HCEC 1CT (cell line): Measurements from ENCODE around the gene CELF4.
A peak's percentile ranks its signal among the peaks of the same experiment; 100 is the strongest.

Source experiments
- DNase-seq: peaks from one replicate; pipeline ENCODE4 v3.0.0-alpha.2; 2017

The CELF4 gene

DNA sequence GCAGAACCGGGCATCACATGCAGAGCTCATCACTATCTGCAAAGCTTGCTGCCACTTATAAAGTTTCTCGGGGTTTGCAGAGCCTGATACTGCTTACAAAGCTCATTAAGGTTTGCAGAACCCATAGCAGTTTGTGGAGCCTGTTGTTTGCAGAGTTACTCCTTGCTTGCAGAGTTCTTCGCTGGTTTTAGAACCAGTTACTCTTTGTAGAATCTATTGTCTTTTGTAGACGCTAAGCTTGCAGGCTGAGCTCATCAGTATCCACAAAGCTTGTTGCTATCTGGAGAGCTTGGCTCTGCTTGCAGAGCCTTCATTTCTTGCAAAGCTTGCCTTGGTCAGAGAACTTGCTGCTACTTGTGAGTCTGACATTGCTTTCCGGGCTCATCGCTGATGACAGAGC lies 106.9 kb downstream of the CELF4 start:
- DNase-seq, result no peak

DNA sequence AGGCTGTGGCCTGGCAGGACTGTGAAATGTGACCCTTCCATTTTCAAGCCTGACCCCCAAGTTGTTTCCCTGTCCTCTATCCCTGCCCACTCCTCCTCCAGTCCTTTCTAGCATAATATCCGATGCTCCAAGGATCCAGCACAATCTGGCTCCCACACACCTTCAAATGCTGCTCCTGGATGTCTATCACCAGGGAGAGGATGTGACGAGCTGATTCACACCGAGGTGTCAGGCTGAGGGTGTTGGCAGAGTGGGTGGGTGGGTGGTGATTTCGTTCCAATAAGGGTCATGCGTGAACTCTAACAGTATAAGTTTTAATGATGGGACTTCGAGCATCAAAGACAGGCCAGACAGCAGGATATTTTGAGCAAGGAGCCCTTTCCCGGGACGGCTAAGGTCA lies 107.8 kb downstream of the CELF4 start:
- DNase-seq, result no peak

DNA sequence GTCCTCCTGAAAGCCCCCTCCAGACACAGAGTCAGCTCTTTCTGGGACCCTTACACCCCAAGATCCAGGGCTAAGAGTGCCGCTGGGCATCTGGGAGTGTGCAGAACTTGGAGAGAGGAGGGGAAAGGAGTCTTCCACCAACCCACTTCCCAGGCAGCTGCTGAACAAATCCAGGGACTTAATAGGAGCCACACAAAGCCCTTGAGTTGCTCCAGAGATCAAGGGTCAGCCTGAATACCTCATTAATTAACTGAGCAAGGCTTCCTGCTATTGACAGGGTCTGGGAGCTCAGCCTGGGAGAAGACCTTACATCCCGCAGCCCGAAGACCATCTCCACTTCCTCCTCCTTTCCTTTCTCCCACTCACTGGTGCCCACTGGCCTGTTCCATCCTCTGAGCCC lies 108.3 kb downstream of the CELF4 start:
- DNase-seq, result no peak

DNA sequence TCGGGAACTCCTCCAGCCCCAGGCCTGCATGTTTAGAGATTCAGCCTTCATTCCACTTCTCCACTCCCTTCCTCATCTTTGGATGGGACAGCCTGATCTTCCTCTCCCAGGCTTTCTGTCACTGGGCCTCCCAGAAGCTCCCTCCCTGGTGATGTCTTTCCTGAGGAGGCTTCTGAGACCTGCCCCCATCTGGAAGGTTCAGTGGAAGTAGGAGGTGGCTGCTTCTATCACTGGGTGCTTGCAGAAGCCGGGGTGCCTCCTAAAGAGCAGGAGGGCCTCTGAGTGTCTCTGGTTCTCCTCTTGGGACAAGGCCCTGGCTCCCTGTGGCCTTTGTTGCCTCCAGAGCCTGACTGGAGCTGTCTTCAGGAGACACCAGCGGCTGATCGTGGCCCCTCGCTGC lies 108.7 kb downstream of the CELF4 start:
- no peak for DNase-seq

DNA sequence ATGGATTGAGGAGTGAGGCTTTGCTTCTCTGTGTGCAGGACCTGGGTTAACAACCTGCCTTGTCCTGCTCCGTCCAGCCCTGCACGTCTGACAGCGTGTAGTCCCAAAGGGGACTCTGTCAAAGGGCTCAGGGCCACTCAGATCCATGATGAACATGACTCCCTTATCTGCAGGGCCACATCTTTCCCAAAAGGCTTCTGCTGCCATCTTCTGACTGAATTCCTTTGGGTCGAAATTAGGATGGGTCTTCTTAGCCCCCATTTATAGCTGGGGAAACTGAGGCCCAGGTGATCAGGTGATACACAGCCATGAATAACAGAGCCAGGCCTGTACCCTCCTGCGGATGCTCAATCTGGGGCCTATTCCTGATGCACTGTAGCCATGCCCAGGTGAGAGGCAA lies 109.2 kb downstream of the CELF4 start:
- DNase-seq, result no peak

DNA sequence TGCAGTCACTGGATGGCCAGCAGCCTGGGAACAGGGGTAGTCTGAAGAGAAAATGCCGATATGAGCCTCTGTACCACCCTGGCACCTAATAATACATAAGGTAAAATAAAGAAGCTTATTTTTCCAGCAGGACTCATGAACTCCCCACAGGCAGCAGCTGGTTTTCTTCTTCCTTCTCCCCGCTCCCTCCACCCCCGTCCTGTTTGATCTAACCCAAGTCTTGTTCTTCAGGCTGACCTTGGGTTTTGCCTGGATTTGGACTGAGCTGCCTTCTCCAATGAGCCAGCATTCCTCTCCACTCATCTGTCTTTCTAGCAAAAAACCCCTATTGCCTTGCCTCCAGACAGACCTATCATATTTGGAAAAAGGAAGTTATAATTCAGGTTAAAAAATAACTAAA lies 111.8 kb downstream of the CELF4 start:
- no peak for DNase-seq

DNA sequence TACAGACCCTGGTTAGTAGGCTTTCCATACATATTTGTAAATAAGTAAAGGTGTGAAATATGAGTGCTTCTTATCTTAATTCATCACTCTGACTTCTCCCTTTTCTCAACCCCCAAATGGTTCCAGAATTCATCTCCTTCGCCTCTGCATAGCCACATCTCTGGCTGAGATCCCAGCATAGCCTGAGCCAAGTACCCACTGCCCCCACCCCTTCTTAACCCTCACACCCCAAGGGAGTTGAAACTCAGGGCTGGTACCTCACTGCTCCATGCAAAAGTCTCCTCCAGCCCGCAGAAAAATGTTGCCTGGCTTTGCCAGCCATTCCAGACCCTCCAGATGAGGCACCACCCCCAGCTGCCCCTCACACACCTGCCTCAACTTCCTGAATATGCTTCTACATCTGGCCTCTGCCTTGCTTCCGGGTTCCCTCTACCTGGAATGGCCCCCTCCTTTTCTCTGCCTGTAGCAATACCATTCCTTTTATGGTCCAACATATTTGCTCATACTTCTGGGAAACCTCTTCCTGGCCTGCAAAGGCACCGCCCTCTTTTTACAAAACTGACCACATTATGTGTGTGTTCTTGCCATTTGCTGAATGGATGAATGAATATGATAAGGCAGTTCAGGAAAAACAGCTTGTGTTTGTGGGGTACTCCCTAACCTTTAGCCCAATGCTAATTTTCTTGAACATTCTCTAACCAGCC lies 112.8 kb downstream of the CELF4 start:
- DNase-seq, result no peak

DNA sequence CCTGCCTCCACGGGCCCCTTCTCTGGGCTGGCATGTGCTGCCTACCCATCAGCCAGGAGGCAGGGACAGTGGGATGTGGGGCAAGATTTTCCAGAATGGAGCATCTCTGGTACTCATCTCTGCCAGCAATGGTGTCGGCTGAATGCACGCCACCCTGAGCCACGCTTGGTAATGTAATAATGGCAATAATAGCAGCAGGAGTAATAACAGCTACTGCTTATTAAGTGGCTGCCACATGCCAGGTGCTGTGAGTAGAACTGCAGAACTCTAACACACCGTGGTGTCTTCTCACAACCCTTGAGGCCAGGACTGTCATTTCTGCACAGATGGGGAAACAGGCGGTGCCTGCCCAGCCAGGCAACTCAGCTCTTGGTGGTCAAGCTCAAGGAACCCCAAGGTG lies 113.6 kb downstream of the CELF4 start:
- no peak for DNase-seq

DNA sequence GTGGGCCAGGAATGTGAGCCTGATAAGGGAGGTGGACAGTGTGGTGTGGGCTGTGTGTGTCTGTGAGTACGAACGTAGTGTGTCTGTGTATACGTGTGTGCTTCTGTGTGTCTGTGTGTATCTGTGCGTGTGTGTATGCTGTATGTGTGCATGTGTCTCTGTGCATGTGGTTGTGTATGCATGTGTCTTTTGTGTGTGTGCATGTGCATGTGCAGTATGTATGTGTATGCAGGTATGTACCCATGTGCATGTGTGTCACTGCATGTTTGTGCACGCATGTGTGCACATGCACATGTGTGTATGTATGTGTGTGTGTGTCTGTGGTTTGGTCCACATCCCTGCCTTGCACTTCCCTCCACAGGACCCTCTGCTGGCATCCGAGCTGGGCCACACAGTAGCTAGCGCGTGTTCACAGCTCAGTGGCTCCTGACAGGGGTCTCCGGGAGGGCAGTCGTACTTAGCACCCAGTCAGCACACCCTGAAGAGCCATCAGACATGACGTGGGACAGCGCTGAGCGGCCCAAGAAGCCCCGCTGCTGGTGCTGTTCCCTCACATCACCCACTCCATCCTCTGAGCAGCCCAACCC lies 114.3 kb downstream of the CELF4 start:
- no peak for DNase-seq

DNA sequence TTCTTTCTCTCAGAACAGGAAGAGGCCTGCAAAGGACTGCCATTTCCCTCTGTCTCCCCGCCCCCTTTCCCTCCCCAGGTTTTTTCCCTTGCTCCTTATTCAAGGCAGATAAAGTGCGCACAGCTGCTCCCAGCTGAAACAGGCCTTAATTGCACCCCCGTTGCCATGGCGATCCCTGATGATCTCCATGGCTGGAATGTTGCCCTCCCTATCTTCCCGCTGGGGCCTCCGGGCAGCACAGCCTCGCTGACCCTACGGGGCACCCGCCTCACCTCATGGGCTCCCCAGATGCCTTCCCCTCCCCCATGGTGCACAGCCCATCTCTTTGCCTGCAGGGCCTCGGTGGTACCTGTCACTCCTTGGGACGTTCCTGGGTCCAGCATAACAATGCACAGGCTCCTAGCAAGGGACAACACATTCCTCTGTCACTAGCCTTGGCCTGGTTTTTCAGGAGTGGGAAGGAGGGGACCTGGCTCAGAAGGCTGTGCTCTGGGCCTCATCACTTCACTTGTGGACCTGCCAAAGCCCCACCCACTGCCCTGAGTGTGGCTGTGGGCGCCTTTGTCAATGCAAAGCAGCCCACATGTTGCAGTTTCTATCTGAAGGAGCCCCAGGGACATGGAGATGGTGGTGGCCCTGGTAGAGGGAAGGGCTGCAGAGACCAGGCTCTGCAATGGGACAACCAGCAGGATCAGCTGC lies 115.0 kb downstream of the CELF4 start:
- peak; percentile 18 for DNase-seq

DNA sequence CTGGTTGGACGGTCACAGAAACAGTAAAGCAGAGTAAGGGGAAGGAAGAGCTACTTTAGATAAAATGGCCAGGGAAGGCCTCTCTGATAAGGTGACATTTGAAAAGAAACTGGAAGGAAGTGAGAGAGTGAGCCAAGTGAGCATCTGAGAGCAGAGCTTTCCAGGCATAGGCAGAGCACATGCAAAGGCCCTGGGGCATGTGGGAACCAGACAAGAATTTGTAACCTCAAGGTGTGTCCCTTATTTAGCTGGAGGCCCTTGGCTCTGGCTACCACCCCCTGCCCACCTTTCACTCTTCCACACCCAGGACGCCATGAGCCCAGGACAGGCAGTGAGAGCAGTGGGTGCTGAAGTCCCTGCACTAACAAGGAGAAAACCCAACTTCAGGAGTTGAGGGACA lies 116.0 kb downstream of the CELF4 start:
- DNase-seq, result no peak

DNA sequence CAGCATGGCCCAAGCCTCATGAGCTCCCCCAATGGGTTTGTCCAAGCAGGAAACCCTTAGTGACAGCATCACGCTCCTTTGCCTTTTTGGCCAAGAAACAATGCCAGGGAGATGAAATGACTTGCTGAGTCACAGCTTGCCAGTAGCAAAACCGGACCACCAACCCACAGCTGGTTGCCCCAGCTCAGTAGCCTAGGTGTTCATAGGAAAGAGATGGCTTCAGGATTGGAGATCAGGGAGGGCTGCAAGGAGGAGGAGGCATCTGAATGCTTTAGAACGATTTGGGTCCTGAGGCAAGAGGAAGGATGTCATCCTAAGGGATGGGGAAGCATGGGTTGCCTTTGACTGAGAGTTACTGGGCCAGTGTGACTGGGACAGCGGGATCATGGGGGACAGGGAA lies 116.7 kb downstream of the CELF4 start:
- DNase-seq, result no peak

DNA sequence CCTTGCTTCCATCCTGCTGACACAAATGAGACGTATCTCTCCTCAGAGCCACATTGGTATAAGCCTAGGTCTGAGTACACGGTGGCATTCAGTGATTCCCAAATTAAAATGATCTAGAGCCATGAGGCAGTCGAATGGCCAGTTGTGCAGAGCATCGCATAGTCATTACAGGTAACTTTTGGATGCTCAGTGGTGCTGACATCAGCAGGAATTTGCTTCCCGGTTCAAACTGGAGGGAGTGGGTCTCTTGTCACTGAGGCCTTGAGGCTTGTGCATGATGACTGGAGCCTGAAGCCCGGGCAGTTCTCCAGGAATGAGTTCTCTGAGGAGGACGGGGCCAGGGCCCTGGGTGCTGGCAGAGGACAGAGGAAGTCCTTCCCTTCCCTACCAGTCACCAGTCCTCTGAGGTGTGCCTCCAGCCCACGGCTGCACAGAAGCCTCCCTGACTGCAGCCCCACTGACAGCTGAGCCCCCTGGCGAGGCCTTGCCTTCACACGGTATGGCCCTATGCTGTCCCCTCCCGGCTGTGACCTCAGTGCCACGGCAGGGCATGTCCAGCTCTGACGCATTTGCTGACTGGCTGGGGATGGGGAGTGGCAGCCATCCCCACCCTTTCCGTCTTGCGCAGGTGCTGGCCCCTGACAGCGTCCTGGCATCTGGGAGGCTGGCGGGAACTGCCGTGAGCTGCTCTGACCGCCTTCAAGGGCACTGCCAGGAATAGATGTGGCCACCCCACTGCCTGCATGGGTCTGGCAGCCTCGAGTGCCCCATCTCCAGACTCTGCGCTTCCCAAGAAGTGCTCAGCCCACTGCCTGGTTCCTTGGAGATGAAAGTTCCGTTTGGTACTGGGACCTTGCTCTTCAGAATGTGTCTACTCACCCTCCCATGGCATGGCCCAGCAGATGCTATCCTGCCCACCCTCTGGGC lies 117.4 kb downstream of the CELF4 start:
- no peak for DNase-seq

DNA sequence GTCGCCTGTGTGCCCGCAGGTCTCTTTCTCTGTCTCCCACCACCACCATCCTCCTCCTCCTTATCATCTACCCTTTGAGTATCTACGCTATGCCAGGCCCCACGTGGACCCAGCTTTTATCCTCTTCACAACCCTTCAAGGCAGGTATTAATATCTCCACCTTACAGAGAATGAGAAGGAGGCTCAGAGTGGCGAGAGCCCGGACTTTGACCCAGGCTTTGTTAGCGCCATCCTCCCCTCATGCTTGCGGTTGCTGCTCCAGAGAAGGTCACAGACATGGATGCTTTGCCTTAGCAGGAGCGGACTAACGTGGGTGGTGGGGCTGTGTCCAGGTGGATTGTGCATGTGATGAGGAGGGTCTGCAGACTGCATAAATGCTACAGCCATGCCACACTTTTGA lies 119.8 kb downstream of the CELF4 start:
- no peak for DNase-seq

DNA sequence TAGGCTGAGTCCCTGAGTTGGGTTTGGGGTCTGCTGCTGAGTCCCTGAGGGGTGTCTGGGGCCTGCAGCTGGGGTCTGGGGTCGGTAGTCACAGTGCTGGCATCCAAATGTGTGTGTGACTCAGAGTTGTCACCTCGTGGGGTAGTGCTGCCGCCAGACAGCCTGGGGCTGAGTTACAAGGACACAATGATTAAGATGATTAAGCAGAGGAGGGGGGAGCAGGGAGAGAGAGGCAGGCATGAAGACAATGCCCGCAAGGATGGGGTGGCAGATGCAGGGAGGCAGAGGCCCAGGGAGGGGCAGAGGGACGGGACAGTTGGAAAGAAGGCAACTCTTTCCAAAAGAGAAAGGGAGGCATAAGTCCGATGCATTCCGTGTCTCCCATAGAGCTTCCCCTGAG lies 120.2 kb downstream of the CELF4 start:
- DNase-seq, result no peak

DNA sequence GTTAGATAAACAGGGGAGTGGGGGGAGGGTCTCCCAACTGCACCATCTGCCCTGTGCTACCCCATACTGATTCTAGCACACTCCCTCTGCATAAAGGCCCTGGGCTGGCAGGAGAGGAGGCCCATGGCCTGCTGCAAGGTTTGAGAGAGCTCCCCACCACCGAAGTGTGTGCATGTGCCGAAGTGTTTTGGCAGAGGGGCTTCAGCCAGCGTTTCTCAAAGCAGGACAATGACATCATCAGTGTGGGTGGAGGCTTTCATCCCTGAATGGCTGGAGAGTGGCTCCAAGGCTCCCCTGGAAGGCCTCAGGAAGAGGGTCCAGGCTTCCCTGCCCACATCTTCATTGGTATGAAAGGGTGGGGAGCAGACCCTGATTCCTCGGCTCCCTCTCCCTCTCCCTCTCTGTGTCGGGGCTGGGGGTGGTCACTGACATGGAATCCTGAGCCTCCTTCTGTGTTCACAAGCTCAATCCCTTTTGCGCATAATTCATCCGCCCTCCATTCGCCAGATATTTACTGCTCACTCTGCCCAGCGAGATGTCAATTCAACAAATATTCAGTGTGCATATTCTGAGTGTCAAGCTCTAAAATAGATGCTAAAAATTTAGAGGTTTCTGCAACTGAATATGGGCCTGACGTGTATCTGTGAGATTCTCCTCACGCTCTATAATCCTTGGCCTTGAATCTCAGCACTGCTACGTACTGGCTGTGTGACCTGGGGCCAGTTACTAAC lies 122.1 kb downstream of the CELF4 start:
- DNase-seq, result no peak

DNA sequence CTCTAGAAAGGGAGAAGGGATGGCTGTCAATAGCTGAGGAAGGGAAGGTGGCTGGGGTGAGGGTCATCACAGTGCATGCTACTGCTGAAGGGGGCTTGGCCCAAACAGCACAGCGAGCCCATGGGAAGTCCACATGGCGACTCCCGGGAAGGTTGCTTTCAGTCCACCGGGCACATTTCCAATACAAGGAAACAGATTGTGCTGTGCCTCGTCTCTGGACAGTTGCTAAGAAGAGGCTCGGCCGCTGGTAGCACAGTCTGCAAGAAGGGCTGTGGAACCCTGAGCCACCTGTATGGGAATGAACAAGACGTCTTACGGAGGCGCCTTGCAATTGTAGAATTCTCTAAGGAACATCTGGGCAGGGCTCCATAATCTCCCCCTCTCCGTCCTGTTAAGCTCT lies 123.1 kb downstream of the CELF4 start:
- no peak for DNase-seq

DNA sequence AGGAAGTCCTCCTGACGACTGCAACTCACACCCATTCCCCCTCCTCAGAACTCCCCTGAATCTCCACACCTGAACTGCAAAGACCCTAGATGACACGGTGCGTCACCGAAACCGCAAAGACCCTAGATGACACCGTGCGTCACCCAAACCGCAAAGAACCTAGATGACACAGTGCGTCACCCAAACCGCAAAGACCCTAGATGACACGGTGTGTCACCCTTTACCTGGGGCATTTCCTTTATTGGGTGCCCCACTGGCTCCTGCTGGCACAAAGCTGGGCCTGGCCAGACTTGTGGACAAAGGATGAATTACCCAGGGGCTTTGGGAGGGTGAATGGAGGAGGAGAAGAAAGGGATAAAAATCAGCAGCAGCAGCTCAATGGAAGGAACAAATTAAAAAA lies 123.8 kb downstream of the CELF4 start:
- DNase-seq, result no peak

DNA sequence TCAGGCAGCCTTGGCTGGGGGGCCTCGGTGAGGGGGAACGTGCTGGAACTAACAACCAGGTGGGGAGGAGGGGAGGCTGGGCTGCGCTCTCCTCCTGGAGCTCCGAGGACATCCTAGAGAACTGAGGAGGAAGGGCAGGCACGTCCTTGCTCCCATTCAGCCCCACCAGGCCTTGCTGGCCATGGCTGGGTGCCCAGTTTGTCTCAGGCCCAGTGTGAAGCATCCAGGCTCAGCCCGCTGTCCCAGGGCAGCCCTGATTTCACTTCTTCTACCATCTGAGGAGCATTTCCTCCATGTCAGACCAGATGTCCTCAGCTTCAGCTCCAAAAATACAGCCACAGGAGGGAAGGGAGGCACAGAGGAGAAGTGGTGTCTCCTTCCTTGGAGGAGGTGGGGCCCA lies 125.4 kb downstream of the CELF4 start:
- no peak for DNase-seq

DNA sequence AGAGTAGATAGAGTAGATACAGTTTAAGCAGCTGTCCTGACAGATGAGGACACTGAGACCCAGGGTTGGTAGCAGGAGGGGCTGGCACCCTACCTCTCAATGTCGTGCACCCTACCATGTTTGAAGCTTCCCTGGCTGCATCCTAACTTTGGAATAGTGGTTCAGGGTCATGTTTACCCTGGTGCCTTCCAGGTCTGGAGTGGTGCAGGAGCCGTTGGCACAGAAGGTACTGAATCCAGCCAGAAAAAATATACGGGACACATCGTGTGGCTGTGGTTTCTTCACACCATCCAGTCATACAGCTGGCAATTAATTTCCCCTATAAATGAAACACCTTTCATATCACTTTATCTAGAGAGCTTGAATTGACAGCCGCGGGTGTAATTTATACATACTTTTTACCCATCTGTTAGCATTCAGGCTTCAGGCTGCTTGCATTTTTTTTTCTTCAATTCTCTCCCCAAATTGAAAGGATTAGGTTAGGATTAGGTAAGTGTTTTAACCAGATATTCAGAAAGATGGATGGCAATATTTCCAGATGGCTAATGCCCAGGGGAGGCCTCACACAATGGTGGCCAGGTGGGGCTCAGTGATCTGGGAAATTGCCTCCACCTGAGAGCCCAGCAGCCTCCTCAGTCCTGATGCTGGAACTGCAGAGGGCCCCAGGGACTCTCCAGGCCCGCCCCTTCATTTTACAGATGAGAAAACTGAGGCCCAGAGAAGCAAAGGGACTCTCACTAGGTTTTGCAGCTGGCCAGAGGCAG lies 127.0 kb downstream of the CELF4 start:
- no peak for DNase-seq

DNA sequence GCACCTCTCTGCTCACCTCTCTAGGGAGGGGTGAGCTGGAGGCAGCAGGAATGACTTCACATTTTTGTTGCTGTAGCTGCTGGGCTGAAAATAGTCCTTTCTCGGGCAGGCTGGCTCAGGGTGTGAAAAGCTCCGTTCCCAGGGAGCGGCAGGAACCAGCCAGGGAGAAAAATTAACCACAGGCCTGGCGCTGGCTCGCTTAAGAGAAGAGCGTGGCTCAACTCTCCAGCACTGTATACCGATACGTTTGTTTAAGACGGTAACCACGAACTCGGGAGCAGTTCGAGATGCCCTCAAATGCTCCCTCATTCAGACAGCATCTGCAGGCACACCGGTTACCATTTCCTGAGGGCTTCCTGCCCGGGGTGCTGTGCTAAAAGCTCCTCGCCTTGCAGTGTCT lies 129.6 kb downstream of the CELF4 start:
- no peak for DNase-seq
